ENCODE results near the gene GRIN2A.

Gene GRIN2A

GRCh38 chr16:9736547-9736946, 445.7 kb downstream of the GRIN2A start:
- H3K4me3 ChIP-seq (replicated peaks; ENCODE audit: low read depth, low read length) = no peak overlapping the region

GRCh38 chr16:9723136-9723535, 459.1 kb downstream of the GRIN2A start:
- no peak for TF ChIP-seq CTCF (IDR thresholded peaks at IDR 0.05; ENCODE audit: low read depth, low read length, missing control alignments)
- DNase-seq (ENCODE audit: extremely low read depth, low read depth) = no peak
- H3K4me3 ChIP-seq (replicated peaks; ENCODE audit: low read depth, low read length) = no peak overlapping the region

More at GRCh38 chr16:9736547-9736946, 445.7 kb downstream of the GRIN2A start:
- TF ChIP-seq CTCF (IDR thresholded peaks at IDR 0.05; ENCODE audit: low read depth, low read length, missing control alignments) = no peak
- no peak for DNase-seq (ENCODE audit: extremely low read depth, low read depth)

GRCh38 chr16:9713907-9714306, 468.3 kb downstream of the GRIN2A start:
- TF ChIP-seq CTCF (IDR thresholded peaks at IDR 0.05; ENCODE audit: low read depth, low read length, missing control alignments) = no peak
- H3K4me3 ChIP-seq (replicated peaks; ENCODE audit: low read depth, low read length) = no peak overlapping the region
- DNase-seq (ENCODE audit: extremely low read depth, low read depth) = no peak

GRCh38 chr16:9713156-9713555, 469.1 kb downstream of the GRIN2A start:
- DNase-seq (ENCODE audit: extremely low read depth, low read depth) = no peak
- TF ChIP-seq CTCF (IDR thresholded peaks at IDR 0.05; ENCODE audit: low read depth, low read length, missing control alignments) = no peak

GRCh38 chr16:9708972-9709620, 473.1 kb downstream of the GRIN2A start:
- no peak for TF ChIP-seq CTCF (IDR thresholded peaks at IDR 0.05; ENCODE audit: low read depth, low read length, missing control alignments)
- DNase-seq (ENCODE audit: extremely low read depth, low read depth) = no peak
- H3K4me3 ChIP-seq (replicated peaks; ENCODE audit: low read depth, low read length) = no peak overlapping the region

More at GRCh38 chr16:9713156-9713555, 469.1 kb downstream of the GRIN2A start:
- no peak overlapping the region for H3K4me3 ChIP-seq (replicated peaks; ENCODE audit: low read depth, low read length)

- TF ChIP-seq CTCF (IDR thresholded peaks at IDR 0.05; ENCODE audit: low read depth, low read length, missing control alignments) = no peak
- H3K4me3 ChIP-seq (replicated peaks; ENCODE audit: low read depth, low read length) = no peak overlapping the region
- DNase-seq (ENCODE audit: extremely low read depth, low read depth) = no peak
Measured at GRCh38 chr16:9706217-9706836, 475.9 kb downstream of the GRIN2A start.
